ENCODE measurements around the gene IFT80.

GRCh38 chr3:160346511-160346910 is 52.5 kb downstream of the IFT80 start:
- TF ChIP-seq CTCF (IDR thresholded peaks at IDR 0.05) (no peak), POLR2A (IDR thresholded peaks at IDR 0.05) (no peak)
